Spleen (tissue), 11 donors: ENCODE results near the gene TTC23. TPM values are rescaled to one million over a fixed set of nuclear protein-coding genes. Genes with fewer than 3 reads are reported as not detected.

Experiments used
- DNase-seq: peaks from one replicate; pipeline ENCODE4 v3.0.0-alpha.2; 2020
- H3K27ac ChIP-seq, 8 donors: fragments of 200-600 bp; sonication (generic) in 7 of 8; 1 replicate in 4 of 8; 2 replicates in 4 of 8; pipeline versions ENCODE4 v1.5.0 to v1.8.0; 2016 to 2021; ENCODE audit warnings: inconsistent platforms in 4 of 8, mild to moderate bottlenecking in 4 of 8, moderate library complexity in 1 of 8
- H3K27me3 ChIP-seq, 7 donors: fragments of 200-600 bp; sonication (generic) in 6 of 7; replicated peaks in 1 of 7; 1 replicate in 4 of 7; 2 replicates in 3 of 7; pipeline versions ENCODE4 v1.5.0 to v1.8.0; 2016 to 2021; ENCODE audit warnings: inconsistent platforms in 3 of 7, mild to moderate bottlenecking in 1 of 7
- H3K36me3 ChIP-seq, 6 donors: fragments of 200-600 bp; sonication (generic) in 5 of 6; 1 replicate in 4 of 6; 2 replicates in 2 of 6; pipeline versions ENCODE4 v1.5.0 to v1.8.0; 2016 to 2021; ENCODE audit warnings: inconsistent platforms in 2 of 6
- H3K4me1 ChIP-seq, 6 donors: fragments of 200-600 bp; sonication (generic) in 5 of 6; 1 replicate in 3 of 6; 2 replicates in 3 of 6; pipeline versions ENCODE4 v1.5.0 to v1.8.0; 2016 to 2021; ENCODE audit warnings: inconsistent platforms in 3 of 6
- H3K4me3 ChIP-seq, 8 donors: fragments of 200-600 bp; sonication (generic) in 7 of 8; 1 replicate in 4 of 8; 2 replicates in 4 of 8; pipeline versions ENCODE4 v1.5.0 to v1.8.0; 2016 to 2021; ENCODE audit warnings: inconsistent platforms in 4 of 8, mild to moderate bottlenecking in 4 of 8, moderate library complexity in 2 of 8
- H3K9me3 ChIP-seq, 8 donors: fragments of 200-600 bp; sonication (generic) in 7 of 8; 1 replicate in 4 of 8; 2 replicates in 4 of 8; pipeline versions ENCODE4 v1.5.0 to v1.8.0; 2016 to 2021; ENCODE audit warnings: inconsistent platforms in 4 of 8
- CTCF ChIP-seq, 11 experiments: fragments of 200-600 bp in 7 of 11; fragments of 450-650 bp in 4 of 11; sonication (generic) in 4 of 11; IDR thresholded peaks in 8 of 11; conservative IDR thresholded peaks in 3 of 11; 1 replicate in 7 of 11; 2 replicates in 4 of 11; pipeline versions ENCODE4 v1.4.0 to v1.8.0; 2016 to 2021; ENCODE audit warnings: antibody characterized with exemption in 11 of 11, inconsistent platforms in 4 of 11, mild to moderate bottlenecking in 1 of 11
- POLR2A ChIP-seq, 3 donors: fragments of 450-650 bp; IDR thresholded peaks; one replicate each; pipeline ENCODE4 v1.5.1; 2017; ENCODE audit warnings: antibody characterized with exemption in 3 of 3, mild to moderate bottlenecking in 1 of 3
- POLR2AphosphoS5 ChIP-seq, 3 donors: sonication (generic); formaldehyde crosslinking; IDR thresholded peaks; one replicate each; pipeline ENCODE4 v1.5.1; 2017; ENCODE audit warnings: antibody characterized with exemption in 3 of 3
- WGBS, 5 donors: extraction: QIAGEN DNeasy Blood & Tissue Kit in 3 of 5; methylation state at CpG; one replicate each; pipeline versions ENCODE4 v1.1.5 to v1.1.7; 2013 to 2018; 5-methylcytosine and 5-hydroxymethylcytosine counted together
- intact Hi-C: fragments of 100-400 bp; cut with DNase I; formaldehyde crosslinking; loops from one replicate; pipeline ENCODE4 v1.15.0; 2023; ENCODE audit warnings: low total_unique reads
- polyA plus RNA-seq, 3 donors: library from polyadenylated mRNA; stranded (reverse); fragments of 200-250 nt; gene quantifications; one replicate each; pipeline ENCODE4 v1.2.1, GENCODE V29; 2013
- total RNA-seq, 7 donors: library from RNA; depleted of rRNA in 3 of 7; stranded (reverse); fragments of >200 nt in 3 of 7; fragmentation: NEBNext Ultra II Directional in 4 of 7; extraction: Animal tissue kit (Norgen Biotek cat#: 25700) in 4 of 7; gene quantifications; one replicate each; pipeline versions ENCODE4 v1.1.0 to v1.2.1, GENCODE V29; 2016 to 2021
- donor health status: healthy with polysubstance abuse.
- donor health status: DM: no; HTN: no; CAD: no; lungs with moderate emphysema.
- donor health status: DM: no; HTN: no; CAD: no.
- donor health status: Bipolar disorder and iron deficiency.
- donor health status: healthy.
- donor health status: DM: no; HTN: no; CAD: no.
- donor health status: DM: yes; HTN: yes; CAD: no.

TTC23 gene
- total and polyA plus RNA-seq, 10 donors = 3.6 to 17.0 (median 12.0) TPM

GRCh38 chr15:99121207-99121606 is 128.2 kb downstream of the TTC23 start:
- Histone ChIP-seq H3K4me1 (peaks cover 3 to 16% (median 10%) of the 10 kb centered on the region in 6 donors), H3K4me3 (no peak overlapping the region), H3K9me3 (no peaks in the 10 kb centered on the region), H3K27ac (no peak overlapping the region), H3K36me3 (peaks cover 0 to 4% (median 0%) of the 10 kb centered on the region in 6 donors), H3K27me3 (peaks cover 0 to 19% (median 0%) of the 10 kb centered on the region in 7 donors)
- 83 to 91% (median 84%) methylated on average over 10 of the region's 10 CpGs for WGBS, 5 donors
- TF ChIP-seq POLR2AphosphoS5 (IDR thresholded peaks at IDR 0.05) (no peak), CTCF (IDR thresholded peaks at IDR 0.05 in 8 of 11, conservative IDR thresholded peaks at IDR 0.05 in 3 of 11) (no peak), POLR2A (IDR thresholded peaks at IDR 0.05) (no peak)
- no peak for DNase-seq
- intact Hi-C loops = no loop called here

GRCh38 chr15:99120050-99120777 is 129.2 kb downstream of the TTC23 start:
- H3K36me3 ChIP-seq = peaks cover 0 to 4% (median 0%) of the 10 kb centered on the region in 6 donors
- H3K27ac ChIP-seq = no peak overlapping the region
- 78 to 93% (median 84%) methylated on average over 12 of the region's 12 CpGs for WGBS, 5 donors
- no peaks in the 10 kb centered on the region for H3K9me3 ChIP-seq
- no peak for DNase-seq
- H3K4me3 ChIP-seq = no peak overlapping the region
- H3K27me3 ChIP-seq = peaks cover 0 to 19% (median 0%) of the 10 kb centered on the region in 7 donors
- intact Hi-C loops = no loop called here
- peaks cover 3 to 16% (median 10%) of the 10 kb centered on the region in 6 donors for H3K4me1 ChIP-seq
- TF ChIP-seq POLR2AphosphoS5 (IDR thresholded peaks at IDR 0.05) (no peak), POLR2A (IDR thresholded peaks at IDR 0.05) (no peak), CTCF (IDR thresholded peaks at IDR 0.05 in 8 of 11, conservative IDR thresholded peaks at IDR 0.05 in 3 of 11) (no peak)

- Histone ChIP-seq H3K9me3 (no peaks in the 10 kb centered on the region), H3K27me3 (peaks cover 0 to 13% (median 0%) of the 10 kb centered on the region in 7 donors), H3K36me3 (peaks cover 0 to 4% (median 0%) of the 10 kb centered on the region in 6 donors), H3K4me3 (no peak overlapping the region), H3K4me1 (peaks cover 3 to 10% (median 7%) of the 10 kb centered on the region in 6 donors), H3K27ac (no peak overlapping the region)
- DNase-seq = no peak
- TF ChIP-seq CTCF (IDR thresholded peaks at IDR 0.05 in 8 of 11, conservative IDR thresholded peaks at IDR 0.05 in 3 of 11) = no peak
- no peak for TF ChIP-seq POLR2A (IDR thresholded peaks at IDR 0.05)
- TF ChIP-seq POLR2AphosphoS5 (IDR thresholded peaks at IDR 0.05) = no peak
- 90 to 96% (median 93%) methylated on average over 18 to 22 of the region's 22 CpGs for WGBS, 5 donors
- intact Hi-C loops = no loop called here
These were observed 130.4 kb downstream of the TTC23 start for GRCh38 chr15:99118801-99119546.

- TF ChIP-seq POLR2AphosphoS5 (IDR thresholded peaks at IDR 0.05) (no peak), POLR2A (IDR thresholded peaks at IDR 0.05) (no peak), CTCF (IDR thresholded peaks at IDR 0.05 in 8 of 11, conservative IDR thresholded peaks at IDR 0.05 in 3 of 11) (no peak)
- Histone ChIP-seq H3K36me3 (peaks cover 0 to 4% (median 0%) of the 10 kb centered on the region in 6 donors), H3K4me1 (peaks cover 0 to 2% (median under 1%) of the 10 kb centered on the region in 6 donors), H3K27ac (no peak overlapping the region), H3K9me3 (no peaks in the 10 kb centered on the region), H3K4me3 (no peak overlapping the region), H3K27me3 (peaks cover 0 to 6% (median 0%) of the 10 kb centered on the region in 7 donors)
- intact Hi-C loops = no loop called here
- 82 to 88% (median 83%) methylated on average over 7 of the region's 7 CpGs for WGBS, 5 donors
- no peak for DNase-seq
These were observed 131.1 kb downstream of the TTC23 start for GRCh38 chr15:99118258-99118632.
